Keratinocyte (primary cell): ENCODE measurements around the gene TOLLIP. TPM values are rescaled to one million over a fixed set of nuclear protein-coding genes. Genes with fewer than 3 reads are reported as not detected.

Experiments used
- DNase-seq: peaks from one replicate; pipeline ENCODE4 v3.0.0-alpha.2; 2011; ENCODE audit warnings: low read depth, missing footprints, low spot score
- FAIRE-seq: peaks from 2 replicates; lab custom pipeline; 2011; peaks lifted over from hg19 to GRCh38; lab: Jason Lieb, UNC
- H2AFZ ChIP-seq: 2 replicates; pipeline ENCODE4 v1.6.0; 2012; ENCODE audit warnings: low read length, control low read depth, inconsistent platforms; ENCODE audit not compliant: control insufficient read depth
- H3K27ac ChIP-seq: 2 replicates; pipeline ENCODE4 v1.5.1; 2011; ENCODE audit warnings: low read length; ENCODE audit not compliant: control insufficient read depth, insufficient read depth
- H3K27me3 ChIP-seq: 3 replicates; pipeline ENCODE4 v1.6.0; 2011; ENCODE audit warnings: low read length; ENCODE audit not compliant: control insufficient read depth, insufficient read depth; ENCODE audit errors: extremely low read depth
- H3K36me3 ChIP-seq, 2 experiments: 2 replicates in 1 of 2; 3 replicates in 1 of 2; pipeline ENCODE4 v1.5.1; 2011; ENCODE audit warnings: low read length in 2 of 2, mild to moderate bottlenecking in 1 of 2; ENCODE audit not compliant: control insufficient read depth in 2 of 2, insufficient read depth in 2 of 2; ENCODE audit errors: extremely low read depth in 1 of 2
- H3K4me1 ChIP-seq: 3 replicates; pipeline ENCODE4 v1.5.1; 2011; ENCODE audit warnings: low read length; ENCODE audit not compliant: control insufficient read depth, insufficient read depth; ENCODE audit errors: extremely low read depth
- H3K4me2 ChIP-seq: 3 replicates; pipeline ENCODE4 v1.6.0; 2011; ENCODE audit warnings: low read depth, low read length; ENCODE audit not compliant: control insufficient read depth, insufficient read depth; ENCODE audit errors: extremely low read depth
- H3K4me3 ChIP-seq, 3 experiments: fragments of 200-600 bp in 1 of 3; sonication (generic) in 1 of 3; 2 replicates in 2 of 3; 3 replicates in 1 of 3; pipeline ENCODE4 v1.5.1; 2011 to 2016; ENCODE audit warnings: low read length in 3 of 3, mild to moderate bottlenecking in 3 of 3, control low read depth in 2 of 3, inconsistent platforms in 1 of 3, low read depth in 1 of 3, mixed read lengths in 1 of 3, mixed run types in 1 of 3, moderate library complexity in 1 of 3; ENCODE audit not compliant: control insufficient read depth in 2 of 3, insufficient read depth in 2 of 3; ENCODE audit errors: extremely low read depth in 1 of 3
- H3K79me2 ChIP-seq: 2 replicates; pipeline ENCODE4 v1.6.0; 2012; ENCODE audit warnings: low read length; ENCODE audit not compliant: control insufficient read depth, insufficient read depth
- H3K9ac ChIP-seq: 3 replicates; pipeline ENCODE4 v1.6.0; 2011; ENCODE audit warnings: low read length; ENCODE audit not compliant: control insufficient read depth, insufficient read depth; ENCODE audit errors: extremely low read depth
- H3K9me1 ChIP-seq: 3 replicates; pipeline ENCODE4 v1.6.0; 2011; ENCODE audit warnings: low read length; ENCODE audit not compliant: control insufficient read depth, insufficient read depth; ENCODE audit errors: extremely low read depth
- H3K9me3 ChIP-seq: 2 replicates; pipeline ENCODE4 v1.5.1; 2012; ENCODE audit warnings: low read depth, low read length; ENCODE audit not compliant: control insufficient read depth
- H4K20me1 ChIP-seq: 3 replicates; pipeline ENCODE4 v1.6.0; 2011; ENCODE audit warnings: low read length; ENCODE audit not compliant: control insufficient read depth, insufficient read depth; ENCODE audit errors: extremely low read depth
- EZH2 ChIP-seq: IDR thresholded peaks from one replicate; pipeline ENCODE4 v1.6.1; 2012; ENCODE audit warnings: inconsistent platforms, mild to moderate bottlenecking, low read length, moderate library complexity
- dilution Hi-C: fragments of 300-500 bp; cut with MboI; formaldehyde crosslinking; loops from one replicate; pipeline ENCODE4 v1.7.0; 2020; ENCODE audit warnings: low sequenced_read_pairs; ENCODE audit not compliant: extremely low pct_ligation_motif_present
- polyA plus RNA-seq, 5 experiments: library from polyadenylated mRNA; depleted of rRNA in 3 of 5; stranded (reverse) in 3 of 5; stranded (forward) in 1 of 5; unstranded in 1 of 5; fragments of >200 nt; gene quantifications; 1 replicate in 1 of 5; 2 replicates in 3 of 5; 3 replicates in 1 of 5; pipeline versions ENCODE4 v1.2.1 to v1.2.3, GENCODE V29; 2011 to 2012; ENCODE audit warnings: missing spikeins in 2 of 5, low read depth in 1 of 5, low replicate concordance in 1 of 5
- TF ChIP-seq, protein P1 (sequence below), 3 experiments: IDR thresholded peaks in 1 of 3; conservative IDR thresholded peaks in 1 of 3; optimal IDR thresholded peaks in 1 of 3; 2 replicates in 2 of 3; 3 replicates in 1 of 3; pipeline versions ENCODE3 to v1.5.1; 2011; ENCODE audit warnings: low read length in 3 of 3, mild to moderate bottlenecking in 3 of 3, moderate library complexity in 2 of 3, control low read depth in 1 of 3, inconsistent platforms in 1 of 3; ENCODE audit not compliant: insufficient read depth in 2 of 3; ENCODE audit errors: extremely low read depth in 1 of 3

The TOLLIP gene
- polyA plus RNA-seq, 1 donor (not counting 4 experiments of a cell fraction or from before 2014, with no cell fraction given), result 40.2 TPM

DNA sequence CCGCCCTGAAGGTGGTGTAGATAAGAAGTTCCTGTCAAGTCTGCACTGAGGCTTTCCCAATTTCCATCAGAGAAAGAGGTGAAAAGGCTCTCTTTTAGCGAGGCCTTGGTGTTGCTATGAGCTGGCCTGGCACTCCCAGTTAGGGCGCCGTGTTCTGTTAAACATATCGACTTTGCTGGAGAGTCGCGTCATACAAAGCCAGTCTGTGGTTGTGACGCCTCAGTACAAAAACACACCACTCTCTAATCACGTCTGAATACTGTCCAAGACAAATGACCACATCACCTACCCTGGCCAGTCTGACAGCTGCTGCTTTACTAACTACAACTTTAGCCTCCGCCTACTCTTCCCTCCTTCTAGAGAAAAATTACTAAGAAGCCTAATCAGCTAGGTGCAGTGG, 8.0 kb upstream of the TOLLIP start:
- DNase-seq (no peak), FAIRE-seq (no peak)
- H3K79me2 ChIP-seq, result no peaks in the 10 kb centered on the region
- no peak overlapping the region for H2AFZ ChIP-seq
- no peak overlapping the region for H3K27ac ChIP-seq
- no peaks in the 10 kb centered on the region for H3K36me3 ChIP-seq
- no peaks in the 10 kb centered on the region for H3K4me1 ChIP-seq
- H3K27me3 ChIP-seq, result no peaks in the 10 kb centered on the region
- no peak overlapping the region for H3K4me2 ChIP-seq
- H4K20me1 ChIP-seq, result no peaks in the 10 kb centered on the region
- TF ChIP-seq, protein P1, sequence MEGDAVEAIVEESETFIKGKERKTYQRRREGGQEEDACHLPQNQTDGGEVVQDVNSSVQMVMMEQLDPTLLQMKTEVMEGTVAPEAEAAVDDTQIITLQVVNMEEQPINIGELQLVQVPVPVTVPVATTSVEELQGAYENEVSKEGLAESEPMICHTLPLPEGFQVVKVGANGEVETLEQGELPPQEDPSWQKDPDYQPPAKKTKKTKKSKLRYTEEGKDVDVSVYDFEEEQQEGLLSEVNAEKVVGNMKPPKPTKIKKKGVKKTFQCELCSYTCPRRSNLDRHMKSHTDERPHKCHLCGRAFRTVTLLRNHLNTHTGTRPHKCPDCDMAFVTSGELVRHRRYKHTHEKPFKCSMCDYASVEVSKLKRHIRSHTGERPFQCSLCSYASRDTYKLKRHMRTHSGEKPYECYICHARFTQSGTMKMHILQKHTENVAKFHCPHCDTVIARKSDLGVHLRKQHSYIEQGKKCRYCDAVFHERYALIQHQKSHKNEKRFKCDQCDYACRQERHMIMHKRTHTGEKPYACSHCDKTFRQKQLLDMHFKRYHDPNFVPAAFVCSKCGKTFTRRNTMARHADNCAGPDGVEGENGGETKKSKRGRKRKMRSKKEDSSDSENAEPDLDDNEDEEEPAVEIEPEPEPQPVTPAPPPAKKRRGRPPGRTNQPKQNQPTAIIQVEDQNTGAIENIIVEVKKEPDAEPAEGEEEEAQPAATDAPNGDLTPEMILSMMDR (optimal IDR thresholded peaks at IDR 0.05 in 1 of 3, IDR thresholded peaks at IDR 0.05 in 1 of 3, conservative IDR thresholded peaks at IDR 0.05 in 1 of 3; ENCODE audit: extremely low read depth in 1 of 3, insufficient read depth in 2 of 3, low read length in 3 of 3), result no peak
- TF ChIP-seq EZH2, result no peak
- H3K9me3 ChIP-seq, result no peaks in the 10 kb centered on the region
- H3K9ac ChIP-seq, result no peak overlapping the region
- no peak overlapping the region for H3K4me3 ChIP-seq
- dilution Hi-C loops, result no loop called here
- no peaks in the 10 kb centered on the region for H3K9me1 ChIP-seq

DNA sequence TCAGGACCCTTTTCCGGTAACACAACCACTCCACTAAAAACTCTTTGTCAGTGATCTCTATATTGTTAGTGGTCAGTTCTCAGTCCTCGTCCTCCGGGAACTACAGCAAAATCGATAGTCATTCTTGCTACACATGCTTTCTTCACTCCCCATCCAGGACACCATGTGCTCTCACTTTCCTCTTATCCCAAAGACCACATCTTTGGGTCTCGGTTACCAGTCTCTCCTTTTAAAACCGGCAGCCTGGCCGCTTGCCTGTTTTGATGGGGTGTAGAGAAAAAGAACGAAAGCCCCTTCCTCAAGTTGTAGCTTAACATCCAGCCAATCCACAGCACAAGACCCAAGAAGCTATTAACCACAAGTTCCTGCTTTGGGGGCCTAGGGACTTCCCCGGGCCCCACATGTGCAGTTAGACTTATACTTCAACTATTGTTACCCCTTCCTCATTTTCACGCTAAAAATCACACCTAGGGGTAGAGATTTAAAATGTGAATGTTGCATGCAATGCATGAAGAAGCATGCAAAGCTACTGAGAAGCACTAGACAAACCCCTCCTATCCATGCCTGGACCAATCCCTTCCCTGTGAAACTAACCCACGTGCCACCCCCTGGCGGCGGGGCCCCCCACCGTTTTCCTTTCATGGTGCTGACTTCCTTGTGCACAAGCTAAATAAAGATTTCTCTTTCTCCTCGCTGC, 1.5 kb upstream of the TOLLIP start:
- Histone ChIP-seq H3K9me1 (peaks cover 4% of the 10 kb centered on the region), H4K20me1 (peaks cover 2% of the 10 kb centered on the region), H3K9me3 (peaks cover 6% of the 10 kb centered on the region), H3K27ac (no peak overlapping the region), H3K4me3 (peak overlapping the region in 1 of 3 experiments; percentile 74), H3K9ac (no peak overlapping the region), H3K4me2 (peak overlapping the region; percentile 92), H3K36me3 (peaks cover 0 to 3% of the 10 kb centered on the region in 2 experiments), H3K79me2 (peaks cover 29% of the 10 kb centered on the region), H3K27me3 (peaks cover 7% of the 10 kb centered on the region), H2AFZ (peak overlapping the region; percentile 100), H3K4me1 (peaks cover 31% of the 10 kb centered on the region)
- dilution Hi-C loops, result no loop called here
- TF ChIP-seq EZH2, result no peak
- TF ChIP-seq, protein P1 (optimal IDR thresholded peaks at IDR 0.05 in 1 of 3, IDR thresholded peaks at IDR 0.05 in 1 of 3, conservative IDR thresholded peaks at IDR 0.05 in 1 of 3; ENCODE audit: extremely low read depth in 1 of 3, insufficient read depth in 2 of 3, low read length in 3 of 3), result no peak
- DNase-seq, result no peak
- no peak for FAIRE-seq
